HCT116 (cell line): ENCODE results near the gene NUDT4B.
"Not testable (repeated sequence)": the region's sequence is repeated elsewhere in the genome, so short reads cannot be mapped to it uniquely, and the experiment has no call there.

Source experiments
- CBX3 ChIP-seq: IDR thresholded peaks from 2 replicates; pipeline ENCODE4 v1.6.1; 2012; ENCODE audit warnings: low read depth
- EGR1 ChIP-seq: IDR thresholded peaks from 2 replicates; pipeline ENCODE4 v1.6.1; 2012; ENCODE audit warnings: low read depth
- EZH2 ChIP-seq: fragments of 200-600 bp; sonication (generic); IDR thresholded peaks from 2 replicates; pipeline ENCODE4 v1.6.1; 2017; ENCODE audit warnings: antibody characterized with exemption, mixed run types
- POLR2A ChIP-seq: IDR thresholded peaks from 2 replicates; pipeline ENCODE4 v1.7.0; 2011; ENCODE audit warnings: borderline replicate concordance; ENCODE audit not compliant: insufficient read depth, insufficient read length; ENCODE audit errors: extremely low read depth
- RAD21 ChIP-seq: IDR thresholded peaks from 2 replicates; pipeline ENCODE4 v1.6.1; 2012; ENCODE audit warnings: low read depth, mild to moderate bottlenecking
- SRF ChIP-seq: IDR thresholded peaks from 2 replicates; pipeline ENCODE4 v1.6.1; 2012; ENCODE audit warnings: low read depth
- TF ChIP-seq, protein P1 (sequence below), 3 experiments: fragments of 200-600 bp in 1 of 3; sonication (generic) in 1 of 3; IDR thresholded peaks in 2 of 3; conservative IDR thresholded peaks in 1 of 3; 2 replicates each; pipeline ENCODE4 v1.5.1; 2012 to 2017; ENCODE audit warnings: low read depth in 2 of 3, low read length in 2 of 3, antibody characterized with exemption in 1 of 3, borderline replicate concordance in 1 of 3, control low read depth in 1 of 3, mild to moderate bottlenecking in 1 of 3, mixed read lengths in 1 of 3, mixed run types in 1 of 3, moderate library complexity in 1 of 3; ENCODE audit not compliant: insufficient read depth in 1 of 3
- TF ChIP-seq, protein P2 (sequence below): IDR thresholded peaks from 2 replicates; pipeline ENCODE4 v1.6.1; 2012

DNA sequence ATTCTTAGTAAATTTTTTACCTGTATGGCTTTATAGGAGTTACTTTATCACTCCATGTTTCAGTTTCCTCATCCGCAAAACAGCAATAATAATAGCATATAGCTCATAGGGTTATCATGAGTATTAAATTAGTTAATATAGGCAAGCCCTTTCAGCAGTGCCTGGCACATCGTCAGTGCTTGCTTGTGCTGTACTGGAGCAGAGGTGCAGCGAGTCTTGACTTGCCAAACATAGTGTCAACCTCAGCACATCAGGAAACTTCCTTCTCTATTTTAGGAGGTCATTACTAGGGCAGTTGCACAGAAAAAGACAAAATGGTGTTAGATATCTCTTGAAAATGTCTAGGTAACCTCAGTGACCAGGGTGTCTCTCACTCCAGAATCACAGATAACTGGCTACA lies 33.1 kb upstream of the NUDT4B start:
- TF ChIP-seq, protein P1, sequence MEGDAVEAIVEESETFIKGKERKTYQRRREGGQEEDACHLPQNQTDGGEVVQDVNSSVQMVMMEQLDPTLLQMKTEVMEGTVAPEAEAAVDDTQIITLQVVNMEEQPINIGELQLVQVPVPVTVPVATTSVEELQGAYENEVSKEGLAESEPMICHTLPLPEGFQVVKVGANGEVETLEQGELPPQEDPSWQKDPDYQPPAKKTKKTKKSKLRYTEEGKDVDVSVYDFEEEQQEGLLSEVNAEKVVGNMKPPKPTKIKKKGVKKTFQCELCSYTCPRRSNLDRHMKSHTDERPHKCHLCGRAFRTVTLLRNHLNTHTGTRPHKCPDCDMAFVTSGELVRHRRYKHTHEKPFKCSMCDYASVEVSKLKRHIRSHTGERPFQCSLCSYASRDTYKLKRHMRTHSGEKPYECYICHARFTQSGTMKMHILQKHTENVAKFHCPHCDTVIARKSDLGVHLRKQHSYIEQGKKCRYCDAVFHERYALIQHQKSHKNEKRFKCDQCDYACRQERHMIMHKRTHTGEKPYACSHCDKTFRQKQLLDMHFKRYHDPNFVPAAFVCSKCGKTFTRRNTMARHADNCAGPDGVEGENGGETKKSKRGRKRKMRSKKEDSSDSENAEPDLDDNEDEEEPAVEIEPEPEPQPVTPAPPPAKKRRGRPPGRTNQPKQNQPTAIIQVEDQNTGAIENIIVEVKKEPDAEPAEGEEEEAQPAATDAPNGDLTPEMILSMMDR (IDR thresholded peaks at IDR 0.05 in 2 of 3, conservative IDR thresholded peaks at IDR 0.05 in 1 of 3; ENCODE audit: borderline replicate concordance in 1 of 3, insufficient read depth in 1 of 3, low read depth in 2 of 3, low read length in 2 of 3), result not testable (repeated sequence)
- not testable (repeated sequence) for TF ChIP-seq RAD21, POLR2A, CBX3, EZH2, EGR1, SRF
- TF ChIP-seq, protein P2, sequence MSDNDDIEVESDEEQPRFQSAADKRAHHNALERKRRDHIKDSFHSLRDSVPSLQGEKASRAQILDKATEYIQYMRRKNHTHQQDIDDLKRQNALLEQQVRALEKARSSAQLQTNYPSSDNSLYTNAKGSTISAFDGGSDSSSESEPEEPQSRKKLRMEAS, result not testable (repeated sequence)
